Endothelial cell of umbilical vein (primary cell): Measurements from ENCODE around the gene CIDEB. TPM values are rescaled to one million over a fixed set of nuclear protein-coding genes. Genes with fewer than 3 reads are reported as not detected.

Experiments
- BruUV-seq: library from RNA; stranded (reverse); fragments of 400-500 nt; replicated peaks from 2 replicates; lab custom pipeline; 2021; lab: Mats Ljungman, UMichigan
- CTCF ChIA-PET: fragments of 300-600, 350-600 bp; sonication (Branson Sonifier 250); formaldehyde crosslinking; loops from one replicate; lab custom pipeline; 2021; ENCODE audit warnings: antibody characterized with exemption, inconsistent platforms; lab: Charles Lee
- POLR2A ChIA-PET: fragments of 300-600, 350-600 bp; sonication (Branson Sonifier 250); formaldehyde crosslinking; loops from one replicate; lab custom pipeline; 2021; ENCODE audit warnings: antibody characterized with exemption, inconsistent platforms; lab: Charles Lee
- DNase-seq: peaks from one replicate; pipeline ENCODE4 v3.0.0-alpha.2; 2011; ENCODE audit warnings: low read depth, low spot score
- FAIRE-seq: peaks from 2 replicates; lab custom pipeline; 2011; peaks lifted over from hg19 to GRCh38; lab: Jason Lieb, UNC
- H2AFZ ChIP-seq: 2 replicates; pipeline ENCODE4 v1.6.0; 2012; ENCODE audit warnings: low read depth, low read length, control low read depth, inconsistent platforms
- H3K27ac ChIP-seq: 2 replicates; pipeline ENCODE4 v1.5.1; 2011; ENCODE audit warnings: low read depth, mild to moderate bottlenecking, control low read depth, low read length, moderate library complexity; ENCODE audit not compliant: insufficient read depth
- H3K27me3 ChIP-seq, 2 experiments: 2 replicates each; pipeline versions ENCODE4 v1.6.0 to v1.6.1; 2011; ENCODE audit warnings: low read length in 2 of 2, mixed read lengths in 1 of 2; ENCODE audit not compliant: control insufficient read depth in 2 of 2, insufficient read depth in 2 of 2
- H3K36me3 ChIP-seq, 2 experiments: 2 replicates in 1 of 2; 3 replicates in 1 of 2; pipeline ENCODE4 v1.5.1; 2011; ENCODE audit warnings: low read length in 2 of 2, mild to moderate bottlenecking in 1 of 2, moderate library complexity in 1 of 2; ENCODE audit not compliant: control insufficient read depth in 2 of 2, insufficient read depth in 2 of 2; ENCODE audit errors: extremely low read depth in 1 of 2
- H3K4me1 ChIP-seq: 3 replicates; pipeline ENCODE4 v1.5.1; 2011; ENCODE audit warnings: mild to moderate bottlenecking, low read length; ENCODE audit not compliant: control insufficient read depth, insufficient read depth; ENCODE audit errors: extremely low read depth
- H3K4me2 ChIP-seq: 2 replicates; pipeline ENCODE4 v1.6.1; 2011; ENCODE audit warnings: low read length, control low read depth, mixed read lengths; ENCODE audit not compliant: insufficient read depth
- H3K4me3 ChIP-seq, 3 experiments: fragments of 200-600 bp in 1 of 3; sonication (generic), shearing (Covaris generic) in 1 of 3; replicated peaks in 1 of 3; 2 replicates each; pipeline ENCODE4 v1.5.1; 2011 to 2016; ENCODE audit warnings: control low read depth in 3 of 3, low read length in 3 of 3, mild to moderate bottlenecking in 2 of 3, inconsistent platforms in 1 of 3, low read depth in 1 of 3, moderate library complexity in 1 of 3; ENCODE audit not compliant: insufficient read depth in 1 of 3
- H3K79me2 ChIP-seq: 2 replicates; pipeline ENCODE4 v1.6.0; 2012; ENCODE audit warnings: low read length, inconsistent platforms; ENCODE audit not compliant: control insufficient read depth, insufficient read depth
- H3K9ac ChIP-seq: replicated peaks from 2 replicates; pipeline ENCODE3; 2011; ENCODE audit warnings: low read length, control low read depth; ENCODE audit not compliant: insufficient read depth; ENCODE audit errors: extremely low read depth
- H3K9me1 ChIP-seq: replicated peaks from 3 replicates; pipeline ENCODE4 v1.6.0; 2011; ENCODE audit warnings: mild to moderate bottlenecking, low read length; ENCODE audit not compliant: control insufficient read depth, insufficient read depth; ENCODE audit errors: extremely low read depth
- H3K9me3 ChIP-seq: replicated peaks from 2 replicates; pipeline ENCODE4 v1.5.1; 2012; ENCODE audit warnings: low read length, inconsistent platforms; ENCODE audit not compliant: control insufficient read depth, insufficient read depth
- H4K20me1 ChIP-seq: replicated peaks from 2 replicates; pipeline ENCODE3; 2011; ENCODE audit warnings: mild to moderate bottlenecking, low read length; ENCODE audit not compliant: control insufficient read depth, insufficient read depth; ENCODE audit errors: extremely low read depth
- EZH2 ChIP-seq: IDR thresholded peaks from 2 replicates; pipeline ENCODE4 v1.6.1; 2012; ENCODE audit warnings: borderline replicate concordance, low read depth, mild to moderate bottlenecking, moderate library complexity, low read length, inconsistent platforms; ENCODE audit not compliant: severe bottlenecking
- FOS ChIP-seq: IDR thresholded peaks from 2 replicates; pipeline ENCODE4 v1.6.1; 2011; ENCODE audit warnings: mild to moderate bottlenecking, low read length, moderate library complexity, borderline replicate concordance; ENCODE audit not compliant: insufficient read depth
- GATA2 ChIP-seq: IDR thresholded peaks from 2 replicates; pipeline ENCODE4 v1.7.0; 2011; ENCODE audit warnings: low read depth, mild to moderate bottlenecking, moderate library complexity, mixed read lengths, low read length; ENCODE audit not compliant: insufficient read length, insufficient read depth
- JUN ChIP-seq: IDR thresholded peaks from 2 replicates; pipeline ENCODE4 v1.6.1; 2011; ENCODE audit warnings: borderline replicate concordance, low read depth; ENCODE audit not compliant: insufficient read length, insufficient read depth
- MYC ChIP-seq: IDR thresholded peaks from one replicate; pipeline ENCODE4 v1.6.1; 2011; ENCODE audit warnings: mild to moderate bottlenecking, low read depth, low read length
- POLR2A ChIP-seq: IDR thresholded peaks from 2 replicates; pipeline ENCODE4 v1.6.1; 2012; ENCODE audit warnings: low read depth, mild to moderate bottlenecking, control low read depth, low read length
- POLR2AphosphoS5 ChIP-seq: IDR thresholded peaks from 2 replicates; pipeline ENCODE4 v1.6.1; 2012; ENCODE audit warnings: low read depth, mild to moderate bottlenecking, control low read depth, low read length, moderate library complexity; ENCODE audit not compliant: insufficient read depth
- dilution Hi-C: fragments of 300-500 bp; cut with MboI; formaldehyde crosslinking; loops from one replicate; pipeline ENCODE4 v1.15.0; 2019; ENCODE audit warnings: low sequenced_read_pairs; ENCODE audit not compliant: extremely low pct_ligation_motif_present
- intact Hi-C: fragments of 100-400 bp; cut with micrococcal nuclease; formaldehyde crosslinking; loops from one replicate; pipeline ENCODE4 v1.10.0; 2022
- polyA plus RNA-seq, 4 experiments: library from polyadenylated mRNA; depleted of rRNA in 3 of 4; stranded (reverse) in 3 of 4; unstranded in 1 of 4; fragments of >200 nt; gene quantifications; 2 replicates each; pipeline versions ENCODE4 v1.2.1 to v1.2.3, GENCODE V29; 2011 to 2012; ENCODE audit warnings: missing spikeins in 1 of 4
- total RNA-seq: library from RNA; stranded (reverse); gene quantifications from 2 replicates; pipeline ENCODE4 v1.2.3, GENCODE V29; 2021
- TF ChIP-seq, protein P1 (sequence below), 2 donors: IDR thresholded peaks; 1 replicate in 1 of 2; 2 replicates in 1 of 2; pipeline ENCODE4 v1.5.1; 2011; ENCODE audit warnings: low read length in 2 of 2, mild to moderate bottlenecking in 2 of 2, moderate library complexity in 2 of 2, control low read depth in 1 of 2, inconsistent platforms in 1 of 2, low read depth in 1 of 2; ENCODE audit not compliant: insufficient read depth in 1 of 2; ENCODE audit errors: extremely low read depth in 1 of 2
- TF ChIP-seq, protein P2 (sequence below): IDR thresholded peaks from 2 replicates; pipeline ENCODE4 v1.6.1; 2011; ENCODE audit not compliant: insufficient read depth, insufficient read length

The CIDEB gene
- total and polyA plus RNA-seq, 2 donors (not counting 3 experiments of a cell fraction or from before 2014, with no cell fraction given), result 5.2 to 7.2 TPM

DNA sequence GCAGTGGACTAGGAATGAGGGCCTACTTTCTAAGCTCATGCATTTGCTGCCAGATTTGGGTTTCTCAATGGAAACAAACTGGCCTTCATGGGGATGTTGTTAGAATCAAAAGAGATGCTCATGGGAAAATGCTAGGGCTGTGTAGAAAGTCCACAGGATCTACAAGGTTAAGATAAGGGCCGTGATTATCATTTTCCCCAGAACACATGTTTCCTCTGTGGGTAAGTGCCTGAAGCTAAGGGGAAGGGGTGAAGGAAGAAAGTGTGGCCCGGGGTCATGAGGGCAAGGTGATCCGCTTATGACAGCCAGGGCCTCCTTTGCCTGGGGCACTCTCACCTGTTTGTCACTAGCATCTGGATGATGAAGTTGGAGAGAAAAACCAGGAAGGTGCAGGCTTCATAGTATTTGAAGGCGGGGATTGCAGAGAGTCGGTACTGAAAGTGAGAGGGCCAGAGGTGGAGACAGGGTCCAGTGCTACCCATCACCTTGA lies 17.3 kb upstream of the CIDEB start:
- no peaks in the 10 kb centered on the region for H3K27me3 ChIP-seq

More for the DNA sequence above, 17.3 kb upstream of the CIDEB start:
- BruUV-seq, result no TSS peak
- Histone ChIP-seq H3K4me2 (no peak overlapping the region), H4K20me1 (no peaks in the 10 kb centered on the region), H3K4me3 (no peak overlapping the region), H3K36me3 (peaks cover 0 to 18% of the 10 kb centered on the region in 2 experiments), H2AFZ (no peak overlapping the region), H3K9me3 (no peaks in the 10 kb centered on the region), H3K27ac (no peak overlapping the region), H3K4me1 (peaks cover 5% of the 10 kb centered on the region), H3K79me2 (no peaks in the 10 kb centered on the region), H3K9me1 (no peaks in the 10 kb centered on the region), H3K9ac (no peak overlapping the region)
- POLR2A ChIA-PET, result no interaction called here
- intact Hi-C loops, result no loop called here
- dilution Hi-C loops, result no loop called here
- FAIRE-seq (no peak), DNase-seq (no peak)
- TF ChIP-seq, protein P1, sequence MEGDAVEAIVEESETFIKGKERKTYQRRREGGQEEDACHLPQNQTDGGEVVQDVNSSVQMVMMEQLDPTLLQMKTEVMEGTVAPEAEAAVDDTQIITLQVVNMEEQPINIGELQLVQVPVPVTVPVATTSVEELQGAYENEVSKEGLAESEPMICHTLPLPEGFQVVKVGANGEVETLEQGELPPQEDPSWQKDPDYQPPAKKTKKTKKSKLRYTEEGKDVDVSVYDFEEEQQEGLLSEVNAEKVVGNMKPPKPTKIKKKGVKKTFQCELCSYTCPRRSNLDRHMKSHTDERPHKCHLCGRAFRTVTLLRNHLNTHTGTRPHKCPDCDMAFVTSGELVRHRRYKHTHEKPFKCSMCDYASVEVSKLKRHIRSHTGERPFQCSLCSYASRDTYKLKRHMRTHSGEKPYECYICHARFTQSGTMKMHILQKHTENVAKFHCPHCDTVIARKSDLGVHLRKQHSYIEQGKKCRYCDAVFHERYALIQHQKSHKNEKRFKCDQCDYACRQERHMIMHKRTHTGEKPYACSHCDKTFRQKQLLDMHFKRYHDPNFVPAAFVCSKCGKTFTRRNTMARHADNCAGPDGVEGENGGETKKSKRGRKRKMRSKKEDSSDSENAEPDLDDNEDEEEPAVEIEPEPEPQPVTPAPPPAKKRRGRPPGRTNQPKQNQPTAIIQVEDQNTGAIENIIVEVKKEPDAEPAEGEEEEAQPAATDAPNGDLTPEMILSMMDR (IDR thresholded peaks at IDR 0.05; ENCODE audit: extremely low read depth in 1 of 2, insufficient read depth in 1 of 2, low read depth in 1 of 2, low read length in 2 of 2), result no peak
- TF ChIP-seq POLR2A, result no peak
- TF ChIP-seq GATA2, result no peak
- TF ChIP-seq EZH2, result no peak
- TF ChIP-seq JUN, result no peak
- TF ChIP-seq, protein P2, sequence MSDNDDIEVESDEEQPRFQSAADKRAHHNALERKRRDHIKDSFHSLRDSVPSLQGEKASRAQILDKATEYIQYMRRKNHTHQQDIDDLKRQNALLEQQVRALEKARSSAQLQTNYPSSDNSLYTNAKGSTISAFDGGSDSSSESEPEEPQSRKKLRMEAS, result no peak
- no peak for TF ChIP-seq POLR2AphosphoS5
- TF ChIP-seq FOS, result no peak
- TF ChIP-seq MYC, result no peak
- CTCF ChIA-PET, result interaction anchor here (4.4 to 20.1 kb wide), 3 partner anchors 9 to 109 kb away, joined by 14 to 811 read pairs (median 23); partner anchors contain the start of genes CBLN3, CIDEB and KHNYN
